ENCODE data around the gene IFNA21.
"Not testable (repeated sequence)": the region's sequence is repeated elsewhere in the genome, so short reads cannot be mapped to it uniquely, and the experiment has no call there.

- TF ChIP-seq, protein P1, sequence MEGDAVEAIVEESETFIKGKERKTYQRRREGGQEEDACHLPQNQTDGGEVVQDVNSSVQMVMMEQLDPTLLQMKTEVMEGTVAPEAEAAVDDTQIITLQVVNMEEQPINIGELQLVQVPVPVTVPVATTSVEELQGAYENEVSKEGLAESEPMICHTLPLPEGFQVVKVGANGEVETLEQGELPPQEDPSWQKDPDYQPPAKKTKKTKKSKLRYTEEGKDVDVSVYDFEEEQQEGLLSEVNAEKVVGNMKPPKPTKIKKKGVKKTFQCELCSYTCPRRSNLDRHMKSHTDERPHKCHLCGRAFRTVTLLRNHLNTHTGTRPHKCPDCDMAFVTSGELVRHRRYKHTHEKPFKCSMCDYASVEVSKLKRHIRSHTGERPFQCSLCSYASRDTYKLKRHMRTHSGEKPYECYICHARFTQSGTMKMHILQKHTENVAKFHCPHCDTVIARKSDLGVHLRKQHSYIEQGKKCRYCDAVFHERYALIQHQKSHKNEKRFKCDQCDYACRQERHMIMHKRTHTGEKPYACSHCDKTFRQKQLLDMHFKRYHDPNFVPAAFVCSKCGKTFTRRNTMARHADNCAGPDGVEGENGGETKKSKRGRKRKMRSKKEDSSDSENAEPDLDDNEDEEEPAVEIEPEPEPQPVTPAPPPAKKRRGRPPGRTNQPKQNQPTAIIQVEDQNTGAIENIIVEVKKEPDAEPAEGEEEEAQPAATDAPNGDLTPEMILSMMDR (IDR thresholded peaks at IDR 0.05; ENCODE audit: extremely low read depth in 1 of 2, insufficient read depth in 1 of 2, low read depth in 1 of 2, low read length in 2 of 2) = not testable (repeated sequence)
- not testable (repeated sequence) for TF ChIP-seq POLR2AphosphoS5 (IDR thresholded peaks at IDR 0.05; ENCODE audit: insufficient read depth, low read depth, low read length); EZH2 (IDR thresholded peaks at IDR 0.05; ENCODE audit: borderline replicate concordance, low read depth, low read length, severe bottlenecking); MAX (IDR thresholded peaks at IDR 0.05; ENCODE audit: insufficient read depth, insufficient read length); POLR2A (IDR thresholded peaks at IDR 0.05; ENCODE audit: low read depth, low read length); MYC (IDR thresholded peaks at IDR 0.05; ENCODE audit: low read depth, low read length); JUN (IDR thresholded peaks at IDR 0.05; ENCODE audit: borderline replicate concordance, insufficient read depth, insufficient read length, low read depth); GATA2 (IDR thresholded peaks at IDR 0.05; ENCODE audit: insufficient read depth, insufficient read length, low read depth, low read length); FOS (IDR thresholded peaks at IDR 0.05; ENCODE audit: borderline replicate concordance, insufficient read depth, low read length)
These were observed 44.3 kb upstream of the IFNA21 start for GRCh38 chr9:21210782-21211181.

Measured in endothelial cell of umbilical vein (primary cell).